Prostate gland (tissue), 2 donors: ENCODE results near the gene SPG11. TPM values are rescaled to one million over a fixed set of nuclear protein-coding genes. Genes with fewer than 3 reads are reported as not detected.
"Not testable (repeated sequence)": the region's sequence is repeated elsewhere in the genome, so short reads cannot be mapped to it uniquely, and the experiment has no call there.

Experiments
- DNase-seq: peaks from one replicate; pipeline ENCODE4 v3.0.0-alpha.2; 2019; ENCODE audit warnings: low spot score
- H3K27ac ChIP-seq, 2 donors: fragments of 200-600 bp; sonication (generic); 2 replicates each; pipeline ENCODE4 v1.5.1; 2017 to 2019
- H3K27me3 ChIP-seq: fragments of 200-600 bp; sonication (generic); replicated peaks from 2 replicates; pipeline ENCODE4 v1.5.1; 2019; ENCODE audit not compliant: insufficient read depth
- H3K36me3 ChIP-seq, 2 donors: fragments of 200-600 bp; sonication (generic); 1 replicate in 1 of 2; 2 replicates in 1 of 2; pipeline versions ENCODE4 v1.5.1 to v1.8.1; 2017 to 2019
- H3K4me1 ChIP-seq: fragments of 200-600 bp; sonication (generic); replicated peaks from 2 replicates; pipeline ENCODE4 v1.5.1; 2019
- H3K4me3 ChIP-seq, 2 donors: fragments of 200-600 bp; sonication (generic); 2 replicates each; pipeline ENCODE4 v1.5.1; 2017 to 2019
- H3K9me3 ChIP-seq: fragments of 200-600 bp; sonication (generic); 2 replicates; pipeline ENCODE4 v1.5.1; 2017
- POLR2A ChIP-seq: fragments of 450-650 bp; IDR thresholded peaks from one replicate; pipeline ENCODE4 v1.6.1; 2016; ENCODE audit warnings: antibody characterized with exemption, mild to moderate bottlenecking
- POLR2AphosphoS5 ChIP-seq: sonication (generic); formaldehyde crosslinking; IDR thresholded peaks from one replicate; pipeline ENCODE4 v1.6.1; 2017; ENCODE audit warnings: antibody characterized with exemption
- whole genome bisulfite sequencing: methylation state at CpG from one replicate; pipeline ENCODE4 v1.1.5; 2018; 5-methylcytosine and 5-hydroxymethylcytosine counted together
- intact Hi-C: fragments of 100-400 bp; cut with DNase I; formaldehyde crosslinking; loops from one replicate; pipeline ENCODE4 v1.14.2; 2022
- total RNA-seq, 2 donors: library from RNA; depleted of rRNA; stranded (reverse); fragments of >200 nt; gene quantifications; one replicate each; pipeline ENCODE4 v1.1.0, GENCODE V29; 2016
- TF ChIP-seq, protein P1 (sequence below), 4 experiments: fragments of 200-600 bp in 2 of 4; fragments of 450-650 bp in 2 of 4; sonication (generic) in 2 of 4; IDR thresholded peaks; 1 replicate in 3 of 4; 2 replicates in 1 of 4; pipeline ENCODE4 v1.5.1; 2016 to 2019; ENCODE audit warnings: antibody characterized with exemption in 4 of 4, mild to moderate bottlenecking in 2 of 4, moderate library complexity in 2 of 4

SPG11 gene
- total RNA-seq, 2 donors from 2014 or later: 86.2 to 93.7 TPM

DNA sequence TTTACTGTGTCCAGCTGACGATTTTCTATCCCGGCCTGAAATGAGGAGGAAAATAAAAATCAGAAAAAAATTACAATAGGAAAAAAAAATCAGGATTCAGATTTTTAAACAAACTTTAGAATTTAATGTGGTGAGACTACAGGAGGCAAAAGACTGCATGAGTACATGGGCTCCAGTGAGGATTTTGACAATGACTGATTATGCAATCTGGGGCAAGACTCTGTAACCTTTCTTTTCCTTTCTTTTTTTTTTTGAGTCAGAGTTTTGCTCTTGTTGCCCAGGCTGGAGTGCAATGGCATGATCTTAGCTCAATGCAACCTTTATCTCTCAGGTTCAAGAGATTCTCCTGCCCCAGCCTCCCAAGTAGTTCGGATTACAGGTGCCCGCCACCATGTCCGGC, 29.9 kb downstream of the SPG11 start:
- no peak for DNase-seq
- TF ChIP-seq POLR2AphosphoS5 (no peak), POLR2A (no peak)
- TF ChIP-seq, protein P1, sequence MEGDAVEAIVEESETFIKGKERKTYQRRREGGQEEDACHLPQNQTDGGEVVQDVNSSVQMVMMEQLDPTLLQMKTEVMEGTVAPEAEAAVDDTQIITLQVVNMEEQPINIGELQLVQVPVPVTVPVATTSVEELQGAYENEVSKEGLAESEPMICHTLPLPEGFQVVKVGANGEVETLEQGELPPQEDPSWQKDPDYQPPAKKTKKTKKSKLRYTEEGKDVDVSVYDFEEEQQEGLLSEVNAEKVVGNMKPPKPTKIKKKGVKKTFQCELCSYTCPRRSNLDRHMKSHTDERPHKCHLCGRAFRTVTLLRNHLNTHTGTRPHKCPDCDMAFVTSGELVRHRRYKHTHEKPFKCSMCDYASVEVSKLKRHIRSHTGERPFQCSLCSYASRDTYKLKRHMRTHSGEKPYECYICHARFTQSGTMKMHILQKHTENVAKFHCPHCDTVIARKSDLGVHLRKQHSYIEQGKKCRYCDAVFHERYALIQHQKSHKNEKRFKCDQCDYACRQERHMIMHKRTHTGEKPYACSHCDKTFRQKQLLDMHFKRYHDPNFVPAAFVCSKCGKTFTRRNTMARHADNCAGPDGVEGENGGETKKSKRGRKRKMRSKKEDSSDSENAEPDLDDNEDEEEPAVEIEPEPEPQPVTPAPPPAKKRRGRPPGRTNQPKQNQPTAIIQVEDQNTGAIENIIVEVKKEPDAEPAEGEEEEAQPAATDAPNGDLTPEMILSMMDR (IDR thresholded peaks at IDR 0.05): no peak

DNA sequence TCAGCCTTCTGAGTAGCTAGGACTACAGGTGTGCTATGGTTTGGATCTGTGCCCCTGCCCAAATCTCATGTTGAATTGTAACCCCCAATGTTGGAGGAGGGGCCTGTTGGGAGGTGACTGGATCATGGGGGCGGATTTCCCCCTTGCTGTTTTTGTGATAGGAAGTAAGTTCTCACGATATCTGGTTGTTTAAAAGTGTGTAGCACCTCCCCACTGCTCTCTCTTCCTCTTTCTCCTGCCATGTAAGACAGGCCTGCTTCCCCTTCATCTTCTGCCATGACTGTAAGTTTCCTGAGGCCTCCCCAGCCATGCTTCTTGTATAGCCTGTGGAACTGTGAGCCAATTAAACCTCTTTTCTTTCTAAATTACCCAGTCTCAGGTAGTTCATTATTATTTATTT, 38.2 kb downstream of the SPG11 start:
- 90% methylated on average over 2 of the region's 2 CpGs for WGBS

More for the DNA sequence above, 29.9 kb downstream of the SPG11 start:
- no peaks in the 10 kb centered on the region for H3K36me3 ChIP-seq
- H3K9me3 ChIP-seq: no peaks in the 10 kb centered on the region
- H3K27me3 ChIP-seq: no peaks in the 10 kb centered on the region
- no peak overlapping the region for H3K27ac ChIP-seq
- 92% methylated on average over 5 of the region's 5 CpGs for WGBS
- intact Hi-C loops: no loop called here
- no peaks in the 10 kb centered on the region for H3K4me1 ChIP-seq
- H3K4me3 ChIP-seq: no peak overlapping the region

DNA sequence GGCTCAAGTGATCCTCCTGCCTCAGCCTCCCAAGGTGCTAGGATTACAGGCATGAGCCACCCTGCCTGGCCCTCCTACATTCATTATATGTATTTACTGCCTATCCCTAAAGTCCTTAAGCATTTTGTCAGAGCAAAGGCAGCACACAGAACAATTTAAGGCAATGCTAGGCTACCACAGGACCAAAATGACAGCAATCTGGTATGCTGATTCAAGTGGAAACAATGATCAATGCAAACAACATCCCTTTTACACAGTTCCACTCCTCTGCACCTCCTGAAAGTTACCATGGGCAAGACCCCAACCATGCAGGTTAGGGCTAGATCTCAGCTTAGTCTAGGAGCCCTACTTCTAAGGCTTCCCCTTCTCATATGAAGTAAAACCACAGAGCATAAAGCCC, 40.3 kb downstream of the SPG11 start:
- H3K36me3 ChIP-seq: peaks cover 0 to 9% of the 10 kb centered on the region in 2 donors

More for the DNA sequence above, 38.2 kb downstream of the SPG11 start:
- H3K9me3 ChIP-seq, H3K4me3 ChIP-seq, DNase-seq, H3K27ac ChIP-seq, H3K27me3 ChIP-seq, intact Hi-C loops, H3K4me1 ChIP-seq, H3K36me3 ChIP-seq: not testable (repeated sequence)

DNA sequence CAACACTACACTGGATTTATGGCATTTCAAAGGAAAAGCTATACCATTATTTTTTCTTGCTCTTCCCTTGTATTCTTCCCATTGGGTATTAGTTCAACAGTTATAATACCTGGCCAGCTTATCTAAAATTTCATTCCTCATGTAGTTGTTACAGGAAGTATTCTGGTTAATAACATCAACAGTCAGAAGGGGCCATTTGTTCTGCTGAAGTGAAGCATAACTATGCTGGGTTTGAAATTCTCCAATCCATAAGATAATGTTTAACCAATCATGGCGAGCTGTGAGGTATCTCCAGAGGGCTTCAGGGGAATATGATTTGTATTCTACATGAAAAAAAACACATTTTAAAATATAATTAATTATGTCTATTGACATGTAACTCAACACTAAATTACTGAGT, 43.4 kb downstream of the SPG11 start:
- H3K4me3 ChIP-seq: no peak overlapping the region
- no peaks in the 10 kb centered on the region for H3K9me3 ChIP-seq
- intact Hi-C loops: no loop called here
- WGBS: 100% methylated on average over 1 of the region's 1 CpG
- TF ChIP-seq, protein P1 (IDR thresholded peaks at IDR 0.05): no peak
- TF ChIP-seq POLR2A (no peak), POLR2AphosphoS5 (no peak)
- no peak overlapping the region for H3K27ac ChIP-seq
- DNase-seq: no peak
- no peaks in the 10 kb centered on the region for H3K4me1 ChIP-seq
- H3K36me3 ChIP-seq: peaks cover 0 to 4% of the 10 kb centered on the region in 2 donors
- H3K27me3 ChIP-seq: no peaks in the 10 kb centered on the region

More for the DNA sequence above, 40.3 kb downstream of the SPG11 start:
- intact Hi-C loops: no loop called here
- Histone ChIP-seq H3K27ac (no peak overlapping the region), H3K27me3 (no peaks in the 10 kb centered on the region), H3K4me1 (no peaks in the 10 kb centered on the region), H3K9me3 (no peaks in the 10 kb centered on the region), H3K4me3 (no peak overlapping the region)
- no peak for DNase-seq
- no peak for TF ChIP-seq POLR2A
- TF ChIP-seq POLR2AphosphoS5: no peak
- TF ChIP-seq, protein P1 (IDR thresholded peaks at IDR 0.05): no peak

DNA sequence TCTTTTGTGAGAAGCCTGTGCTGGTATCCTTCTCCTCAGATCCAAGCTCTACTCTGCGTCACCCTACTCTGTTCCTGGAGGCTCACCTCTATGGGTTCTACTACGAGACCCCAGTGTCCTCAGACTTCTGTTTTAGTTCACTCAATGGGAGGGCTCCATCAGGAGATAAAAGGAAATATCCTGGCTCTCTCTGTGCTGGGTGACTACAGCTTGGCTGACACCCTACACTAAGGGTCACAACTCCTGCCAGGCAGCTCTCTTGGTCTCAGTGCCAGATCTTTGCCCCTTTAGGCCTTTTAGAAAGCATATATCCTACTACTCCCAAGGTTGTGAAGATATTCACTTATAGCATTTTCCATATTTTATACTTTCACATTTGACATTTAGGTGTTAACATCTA, 46.5 kb downstream of the SPG11 start:
- WGBS: 98% methylated on average over 2 of the region's 2 CpGs

More for the DNA sequence above, 46.5 kb downstream of the SPG11 start:
- intact Hi-C loops: no loop called here
- Histone ChIP-seq H3K36me3 (peaks cover 0 to 4% of the 10 kb centered on the region in 2 donors), H3K27ac (no peak overlapping the region), H3K27me3 (no peaks in the 10 kb centered on the region), H3K4me3 (no peak overlapping the region), H3K4me1 (no peaks in the 10 kb centered on the region), H3K9me3 (no peaks in the 10 kb centered on the region)
- TF ChIP-seq POLR2AphosphoS5 (no peak), POLR2A (no peak)
- TF ChIP-seq, protein P1 (IDR thresholded peaks at IDR 0.05): no peak
- no peak for DNase-seq
